Activated B cell treated with CpG ODN at 0.5 μM for 24 hours (primary cell): ENCODE measurements around the gene TLE2. TPM values are rescaled to one million over a fixed set of nuclear protein-coding genes. Genes with fewer than 3 reads are reported as not detected.
"Not testable (repeated sequence)": the region's sequence is repeated elsewhere in the genome, so short reads cannot be mapped to it uniquely, and the experiment has no call there.

Experiments
- ATAC-seq: fragments of 200-7000 bp; cut with Tn5 transposase; one replicate; pipeline ENCODE4 v1.10.0; 2021; ENCODE audit warnings: low read depth, mild to moderate bottlenecking, moderate library complexity
- CTCF ChIA-PET: fragments of 350-600 bp; sonication (Branson Sonifier 250); formaldehyde crosslinking; loops from one replicate; lab custom pipeline; 2021; ENCODE audit warnings: antibody characterized with exemption; lab: Charles Lee
- POLR2A ChIA-PET: fragments of 350-600 bp; sonication (Branson Sonifier 250); formaldehyde crosslinking; loops from one replicate; lab custom pipeline; 2021; ENCODE audit warnings: antibody characterized with exemption; lab: Charles Lee
- DNase-seq: peaks from one replicate; pipeline ENCODE4 v3.0.0; 2022
- H3K27ac Mint-ChIP-seq: one replicate; pipeline ENCODE4 v1.8.0; 2020; ENCODE audit warnings: mixed read lengths
- H3K27me3 Mint-ChIP-seq: one replicate; pipeline ENCODE4 v1.8.0; 2021; ENCODE audit warnings: mixed read lengths
- H3K36me3 Mint-ChIP-seq: one replicate; pipeline ENCODE4 v1.8.0; 2021; ENCODE audit warnings: low read depth, mixed read lengths
- H3K4me1 Mint-ChIP-seq: one replicate; pipeline ENCODE4 v1.8.0; 2021; ENCODE audit warnings: mixed read lengths
- H3K4me3 Mint-ChIP-seq: one replicate; pipeline ENCODE4 v1.8.0; 2020; ENCODE audit warnings: mild to moderate bottlenecking, mixed read lengths
- H3K9me3 Mint-ChIP-seq: one replicate; pipeline ENCODE4 v1.8.0; 2020; ENCODE audit warnings: mixed read lengths
- intact Hi-C: fragments of 100-400 bp; cut with micrococcal nuclease; formaldehyde crosslinking; loops from one replicate; pipeline ENCODE4 v1.15.1; 2024
- total RNA-seq: library from RNA; stranded (reverse); gene quantifications from 2 replicates; pipeline ENCODE4 v1.2.3, GENCODE V29; 2022
- TF ChIP-seq, protein P1 (sequence below): fragments of 200-600 bp; IDR thresholded peaks from one replicate; pipeline ENCODE4 v1.8.0; 2022; ENCODE audit warnings: antibody characterized with exemption, mild to moderate bottlenecking

TLE2 gene
- total RNA-seq, 1 donor from 2014 or later, result 0.58 TPM

DNA sequence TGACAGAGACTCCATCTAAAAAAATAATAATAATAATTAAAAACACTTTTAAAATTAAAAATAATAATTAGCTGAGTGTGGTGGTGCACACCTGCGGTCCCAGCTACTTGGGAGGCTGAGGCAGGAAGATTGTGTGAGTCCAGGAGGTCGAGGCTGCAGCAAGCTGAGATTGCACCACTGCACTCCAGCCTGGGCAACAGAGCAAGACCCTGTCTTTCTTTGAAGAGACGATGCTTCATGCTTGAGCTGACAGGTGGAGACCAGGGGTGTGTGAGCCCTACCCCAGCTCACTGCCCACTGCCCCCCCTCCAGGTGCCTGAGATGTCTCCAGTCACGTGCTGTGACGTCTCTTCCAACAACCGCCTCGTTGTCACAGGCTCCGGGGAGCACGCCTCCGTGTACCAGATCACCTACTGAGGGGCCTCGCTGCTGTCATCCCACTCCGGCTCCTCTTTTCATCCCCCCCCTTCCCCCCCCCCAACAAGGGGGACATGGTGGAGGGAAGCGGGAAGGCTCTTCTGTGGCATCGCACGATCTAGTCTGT, 34.4 kb downstream of the TLE2 start:
- DNase-seq, result no peak
- Mint-ChIP-seq H3K27me3 (peaks cover 2% of the 10 kb centered on the region), H3K4me1 (no peaks in the 10 kb centered on the region), H3K27ac (no peak overlapping the region), H3K9me3 (no peaks in the 10 kb centered on the region), H3K36me3 (no peaks in the 10 kb centered on the region), H3K4me3 (no peak overlapping the region)
- POLR2A ChIA-PET, result no interaction called here
- TF ChIP-seq, protein P1, sequence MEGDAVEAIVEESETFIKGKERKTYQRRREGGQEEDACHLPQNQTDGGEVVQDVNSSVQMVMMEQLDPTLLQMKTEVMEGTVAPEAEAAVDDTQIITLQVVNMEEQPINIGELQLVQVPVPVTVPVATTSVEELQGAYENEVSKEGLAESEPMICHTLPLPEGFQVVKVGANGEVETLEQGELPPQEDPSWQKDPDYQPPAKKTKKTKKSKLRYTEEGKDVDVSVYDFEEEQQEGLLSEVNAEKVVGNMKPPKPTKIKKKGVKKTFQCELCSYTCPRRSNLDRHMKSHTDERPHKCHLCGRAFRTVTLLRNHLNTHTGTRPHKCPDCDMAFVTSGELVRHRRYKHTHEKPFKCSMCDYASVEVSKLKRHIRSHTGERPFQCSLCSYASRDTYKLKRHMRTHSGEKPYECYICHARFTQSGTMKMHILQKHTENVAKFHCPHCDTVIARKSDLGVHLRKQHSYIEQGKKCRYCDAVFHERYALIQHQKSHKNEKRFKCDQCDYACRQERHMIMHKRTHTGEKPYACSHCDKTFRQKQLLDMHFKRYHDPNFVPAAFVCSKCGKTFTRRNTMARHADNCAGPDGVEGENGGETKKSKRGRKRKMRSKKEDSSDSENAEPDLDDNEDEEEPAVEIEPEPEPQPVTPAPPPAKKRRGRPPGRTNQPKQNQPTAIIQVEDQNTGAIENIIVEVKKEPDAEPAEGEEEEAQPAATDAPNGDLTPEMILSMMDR, result no peak
- intact Hi-C loops, result no loop called here
- CTCF ChIA-PET, result no interaction called here
- ATAC-seq, result no peak

DNA sequence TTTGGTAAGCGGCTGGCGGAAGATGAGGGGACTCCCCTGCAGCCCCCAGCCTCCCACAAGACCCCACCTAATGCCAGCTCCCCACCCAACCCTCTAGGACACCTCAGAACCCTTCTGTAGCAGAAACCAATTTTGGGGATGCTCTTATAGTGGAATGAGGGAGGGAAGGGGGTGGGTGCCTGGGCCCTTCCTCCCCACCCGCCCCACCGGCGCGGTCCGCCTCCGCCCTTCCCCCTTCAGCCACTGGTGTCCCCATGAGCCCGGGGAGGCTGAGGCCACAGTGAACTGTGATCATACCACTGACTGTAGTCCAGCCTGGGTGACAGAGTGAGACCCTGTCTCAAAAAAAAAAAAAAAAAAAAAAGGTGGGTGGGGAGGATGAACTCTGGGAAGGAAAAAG, 35.5 kb downstream of the TLE2 start:
- POLR2A ChIA-PET, result no interaction called here

DNA sequence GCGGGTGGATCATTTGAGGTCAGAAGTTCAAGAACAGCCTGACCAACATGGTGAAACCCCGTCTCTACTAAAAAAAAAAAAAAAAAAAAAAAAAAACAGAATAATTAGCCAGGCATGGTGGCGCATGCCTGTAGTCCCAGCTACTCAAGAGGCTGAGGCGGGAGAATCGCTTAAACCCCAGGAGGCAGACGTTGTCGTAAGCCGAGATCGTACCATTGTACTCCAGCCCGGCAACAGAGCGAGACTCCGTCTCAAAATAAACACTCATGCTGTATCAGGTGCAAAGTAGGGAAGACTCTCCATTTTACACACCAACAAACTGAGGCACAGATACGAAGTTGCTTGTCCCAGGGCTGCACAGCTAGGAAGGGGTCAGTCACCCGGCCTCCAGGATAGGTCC, 36.1 kb downstream of the TLE2 start:
- no peak for ATAC-seq
- TF ChIP-seq, protein P1, result no peak
- POLR2A ChIA-PET, result no interaction called here
- Mint-ChIP-seq H3K4me3 (no peak overlapping the region), H3K36me3 (no peaks in the 10 kb centered on the region), H3K27ac (no peak overlapping the region), H3K27me3 (peaks cover 5% of the 10 kb centered on the region), H3K4me1 (no peaks in the 10 kb centered on the region), H3K9me3 (no peaks in the 10 kb centered on the region)
- CTCF ChIA-PET, result no interaction called here
- intact Hi-C loops, result no loop called here
- DNase-seq, result no peak

More for the DNA sequence above, 35.5 kb downstream of the TLE2 start:
- Mint-ChIP-seq H3K4me1 (no peaks in the 10 kb centered on the region), H3K27me3 (peaks cover 3% of the 10 kb centered on the region), H3K4me3 (no peak overlapping the region), H3K36me3 (no peaks in the 10 kb centered on the region), H3K9me3 (no peaks in the 10 kb centered on the region), H3K27ac (no peak overlapping the region)
- no peak for DNase-seq
- CTCF ChIA-PET, result no interaction called here
- TF ChIP-seq, protein P1, result no peak
- intact Hi-C loops, result no loop called here
- no peak for ATAC-seq

DNA sequence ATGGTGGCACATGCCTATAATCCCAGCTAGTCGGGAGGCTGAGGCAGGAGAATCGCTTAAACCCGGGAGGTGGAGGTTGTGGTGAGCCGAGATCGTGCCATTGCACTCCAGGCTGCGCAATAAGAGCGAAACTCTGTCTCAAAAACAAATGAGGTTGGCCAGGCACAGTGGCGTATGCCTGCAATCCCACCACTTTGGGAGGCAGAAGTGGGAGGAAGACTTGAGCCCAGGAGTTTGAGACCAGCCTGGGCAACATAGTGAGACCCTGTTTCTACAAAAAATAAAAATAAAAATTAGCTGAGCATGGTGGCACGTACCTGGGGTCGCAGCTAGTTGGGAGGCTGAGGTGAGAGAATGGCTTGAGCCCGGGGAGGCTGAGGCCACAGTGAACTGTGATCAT, 36.7 kb downstream of the TLE2 start:
- H3K36me3 Mint-ChIP-seq, H3K9me3 Mint-ChIP-seq, H3K27ac Mint-ChIP-seq, H3K4me1 Mint-ChIP-seq, H3K27me3 Mint-ChIP-seq, DNase-seq, ATAC-seq, CTCF ChIA-PET, POLR2A ChIA-PET, H3K4me3 Mint-ChIP-seq, intact Hi-C loops: not testable (repeated sequence)

DNA sequence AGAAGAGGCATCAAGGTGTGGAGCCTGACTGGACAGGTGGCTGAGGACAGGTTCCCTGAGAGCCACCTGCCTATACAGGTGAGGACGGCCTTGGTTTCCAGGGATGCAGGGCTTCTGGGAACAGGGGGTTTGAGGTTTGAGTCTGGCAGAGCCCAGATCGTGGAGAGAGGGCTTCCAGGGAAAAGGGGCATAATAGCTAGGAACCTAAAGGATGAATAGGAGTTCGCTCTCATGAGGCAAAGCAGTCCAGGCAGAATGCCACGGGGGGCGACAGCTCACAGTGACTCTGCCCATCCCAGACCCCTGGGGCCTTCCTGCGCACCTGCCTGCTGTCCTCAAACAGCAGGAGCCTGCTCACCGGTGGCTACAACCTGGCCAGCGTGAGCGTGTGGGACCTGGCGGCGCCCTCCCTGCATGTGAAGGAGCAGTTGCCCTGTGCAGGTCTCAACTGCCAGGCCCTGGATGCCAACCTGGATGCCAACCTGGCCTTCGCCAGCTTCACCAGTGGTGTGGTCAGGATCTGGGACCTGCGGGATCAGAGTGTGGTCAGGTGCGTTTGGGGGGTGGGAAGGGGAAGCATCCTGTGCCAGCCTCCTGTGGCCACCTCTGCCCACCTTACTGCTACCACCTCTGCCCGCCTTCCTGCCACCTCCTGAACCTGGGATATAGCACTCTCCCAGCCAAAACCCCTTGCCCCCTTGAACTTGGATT, 39.7 kb downstream of the TLE2 start:
- TF ChIP-seq, protein P1, result no peak
- peaks cover 3% of the 10 kb centered on the region for H3K4me1 Mint-ChIP-seq
- ChIA-PET POLR2A (no interaction called here), CTCF (no interaction called here)
- DNase-seq (no peak), ATAC-seq (no peak)
- no peaks in the 10 kb centered on the region for H3K36me3 Mint-ChIP-seq
- no peak overlapping the region for H3K4me3 Mint-ChIP-seq
- no peak overlapping the region for H3K27ac Mint-ChIP-seq
- intact Hi-C loops, result no loop called here
- no peaks in the 10 kb centered on the region for H3K9me3 Mint-ChIP-seq
- peaks cover 8% of the 10 kb centered on the region for H3K27me3 Mint-ChIP-seq
